Astrocyte of the hippocampus (primary cell): ENCODE results near the gene RIGI.
"Not testable (repeated sequence)": the region's sequence is repeated elsewhere in the genome, so short reads cannot be mapped to it uniquely, and the experiment has no call there.

Experiments used
- DNase-seq: peaks from one replicate; pipeline ENCODE4 v3.0.0; 2011; ENCODE audit warnings: low read depth, low spot score

The RIGI gene

DNA sequence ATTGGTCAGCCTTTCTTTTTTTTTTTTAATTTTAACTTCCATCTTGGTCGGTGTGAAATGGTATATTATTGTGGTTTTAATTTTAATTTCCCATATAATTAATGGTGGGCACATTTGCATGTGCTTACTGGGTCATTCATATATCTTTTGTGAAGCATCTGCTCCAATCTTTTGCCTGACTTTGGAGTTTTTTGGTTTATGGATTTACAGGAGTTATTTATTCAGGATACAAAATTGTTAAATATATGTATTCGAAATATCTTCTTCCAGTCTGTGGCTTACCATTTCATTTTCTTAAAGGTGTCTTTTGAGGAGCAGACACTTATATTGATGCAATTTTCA is 682 bp upstream of the RIGI start:
- no peak for DNase-seq

DNA sequence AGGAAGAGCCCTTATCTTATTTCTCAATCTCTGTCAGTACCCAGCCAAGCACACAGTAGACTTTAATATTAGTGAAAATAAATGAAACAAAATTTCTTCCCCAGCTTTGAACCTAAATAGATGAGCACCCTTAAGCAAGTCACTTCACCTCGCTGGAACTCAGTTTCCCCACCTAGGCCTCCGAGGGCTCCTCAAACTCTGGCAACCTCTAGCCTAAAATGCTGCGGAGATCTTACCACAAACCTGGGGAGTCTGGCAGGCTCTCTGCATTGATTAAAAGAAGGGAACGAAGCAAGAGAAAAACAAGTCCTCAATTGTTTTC is 326 bp downstream of the RIGI start:
- no peak for DNase-seq

DNA sequence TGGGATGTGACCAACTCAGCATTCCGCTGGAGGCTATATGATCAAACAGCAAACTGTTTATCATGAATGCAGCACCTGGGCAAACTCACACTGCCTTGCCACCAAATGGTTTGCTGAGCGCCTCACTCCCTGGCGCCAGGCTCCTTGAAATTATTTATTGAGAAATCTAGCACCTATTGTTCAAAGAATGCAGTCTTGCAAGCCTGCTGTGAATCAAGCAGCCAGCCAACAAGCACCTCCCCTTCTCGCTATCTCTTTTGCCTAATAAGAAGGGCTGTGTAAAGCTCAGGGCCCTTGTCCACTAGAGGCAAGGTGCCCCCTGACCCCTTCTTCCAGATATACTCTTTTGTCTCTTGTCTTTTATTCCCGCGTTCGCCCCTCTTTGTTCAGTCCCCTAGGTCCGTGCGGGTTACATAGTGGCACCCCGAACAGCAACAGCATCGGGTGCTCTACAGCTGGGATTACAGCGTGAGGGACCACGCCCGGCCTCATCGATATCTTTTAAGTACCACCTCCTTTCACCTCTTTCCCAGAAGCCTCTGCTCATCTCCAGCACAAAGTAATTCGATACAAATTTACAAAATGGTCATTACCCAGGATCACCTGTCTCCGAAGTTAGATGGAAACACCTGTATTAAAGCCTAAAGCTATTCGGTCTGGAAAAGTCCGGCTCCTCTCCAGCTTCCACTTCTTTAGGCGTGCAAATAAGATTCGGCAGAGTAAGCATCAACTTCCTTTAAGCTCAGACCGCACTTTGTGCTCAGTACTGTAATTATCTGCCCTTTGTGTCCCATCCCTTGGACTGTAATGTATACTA is 896 bp downstream of the RIGI start:
- peak; percentile 17 for DNase-seq

GRCh38 chr9:32524558-32524891 is 1.5 kb downstream of the RIGI start:
- DNase-seq: not testable (repeated sequence)

- no peak for DNase-seq
Observed at GRCh38 chr9:32523910-32524309, 2.1 kb downstream of the RIGI start.

GRCh38 chr9:32518276-32518675 is 7.7 kb downstream of the RIGI start:
- DNase-seq: no peak

DNA sequence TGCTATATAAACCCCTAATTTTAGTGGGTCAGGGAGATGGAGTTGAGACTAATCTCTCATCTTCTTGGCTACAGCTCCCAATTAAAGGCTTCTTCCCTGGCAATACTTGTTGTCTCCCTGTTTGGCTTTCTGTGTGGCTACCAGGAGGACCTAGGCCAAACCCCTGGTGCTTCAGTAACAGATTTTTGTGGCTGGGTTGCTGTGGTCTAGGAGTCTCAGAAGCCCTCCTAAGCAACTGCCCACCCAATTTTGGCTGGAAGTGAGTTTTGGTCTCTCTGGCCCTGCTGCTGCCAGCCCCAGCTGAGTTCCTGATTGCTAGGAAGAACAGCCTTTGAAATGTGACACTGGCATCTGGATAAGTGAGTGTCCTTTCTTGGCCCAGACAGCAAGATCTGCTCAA is 9.8 kb downstream of the RIGI start:
- DNase-seq: no peak

DNA sequence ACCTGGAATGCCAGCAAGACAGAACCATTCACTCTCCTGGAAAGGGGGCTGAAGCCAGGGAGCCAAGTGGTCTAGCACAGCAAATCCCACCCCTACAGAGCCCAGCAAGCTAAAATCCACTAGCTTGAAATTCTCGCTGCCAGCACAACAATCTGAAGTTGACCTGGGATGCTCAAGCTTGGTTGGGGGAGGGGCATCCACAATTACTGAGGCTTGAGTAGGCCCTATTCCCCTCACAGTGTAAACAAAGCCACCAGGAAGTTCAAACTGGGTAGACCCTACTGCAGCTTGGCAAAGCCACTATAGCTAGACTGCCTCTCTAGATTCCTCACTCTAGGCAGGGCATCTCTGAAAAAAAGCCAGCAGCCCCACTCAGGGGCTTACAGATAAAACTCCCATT is 17.3 kb downstream of the RIGI start:
- DNase-seq: no peak

- no peak for DNase-seq
Observed at GRCh38 chr9:32503008-32503407, 23.0 kb downstream of the RIGI start.

GRCh38 chr9:32502464-32502863 is 23.5 kb downstream of the RIGI start:
- peak; percentile 70 for DNase-seq

DNA sequence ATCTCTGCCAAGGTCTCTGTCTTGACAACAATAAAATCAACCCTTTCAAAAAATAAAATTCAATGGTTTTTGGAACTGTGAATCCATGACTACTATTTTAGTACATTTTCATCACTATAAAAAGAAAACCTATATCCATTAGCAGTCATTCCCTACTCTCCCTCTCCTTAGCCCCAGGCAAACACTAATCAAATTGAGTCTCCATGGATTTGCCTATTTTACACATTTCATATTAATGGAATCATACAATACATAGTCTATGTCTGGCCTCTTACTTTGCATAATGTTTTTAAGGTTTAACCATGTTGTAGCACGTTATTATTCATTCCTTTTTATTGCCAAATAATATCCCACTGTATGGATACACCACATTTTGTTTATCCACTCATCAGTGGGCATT is 24.1 kb downstream of the RIGI start:
- no peak for DNase-seq

- DNase-seq: peak; percentile 40
Observed at GRCh38 chr9:32500768-32501167, 25.2 kb downstream of the RIGI start.

DNA sequence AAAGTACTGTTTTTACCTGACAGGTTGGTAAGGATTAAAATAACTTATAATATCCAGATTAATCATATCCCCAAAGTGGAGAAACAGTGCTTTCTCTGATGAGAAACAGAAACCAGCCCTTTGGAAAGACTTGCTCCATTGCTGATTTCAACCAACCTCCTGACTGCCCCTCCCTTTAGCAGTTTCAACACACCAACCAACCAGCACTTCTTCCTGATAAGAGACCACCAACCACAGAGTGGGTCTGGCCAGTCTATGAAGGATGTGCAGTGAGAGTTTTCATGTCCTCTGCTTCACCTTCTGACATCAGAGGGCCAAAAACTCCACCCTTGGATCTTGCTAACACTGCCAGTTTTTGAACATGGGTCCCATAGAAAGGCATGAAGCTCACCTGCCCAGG is 28.1 kb downstream of the RIGI start:
- DNase-seq: no peak

- DNase-seq: no peak
Observed at GRCh38 chr9:32490601-32491000, 35.4 kb downstream of the RIGI start.

GRCh38 chr9:32487981-32488380 is 38.0 kb downstream of the RIGI start:
- peak; percentile 57 for DNase-seq

DNA sequence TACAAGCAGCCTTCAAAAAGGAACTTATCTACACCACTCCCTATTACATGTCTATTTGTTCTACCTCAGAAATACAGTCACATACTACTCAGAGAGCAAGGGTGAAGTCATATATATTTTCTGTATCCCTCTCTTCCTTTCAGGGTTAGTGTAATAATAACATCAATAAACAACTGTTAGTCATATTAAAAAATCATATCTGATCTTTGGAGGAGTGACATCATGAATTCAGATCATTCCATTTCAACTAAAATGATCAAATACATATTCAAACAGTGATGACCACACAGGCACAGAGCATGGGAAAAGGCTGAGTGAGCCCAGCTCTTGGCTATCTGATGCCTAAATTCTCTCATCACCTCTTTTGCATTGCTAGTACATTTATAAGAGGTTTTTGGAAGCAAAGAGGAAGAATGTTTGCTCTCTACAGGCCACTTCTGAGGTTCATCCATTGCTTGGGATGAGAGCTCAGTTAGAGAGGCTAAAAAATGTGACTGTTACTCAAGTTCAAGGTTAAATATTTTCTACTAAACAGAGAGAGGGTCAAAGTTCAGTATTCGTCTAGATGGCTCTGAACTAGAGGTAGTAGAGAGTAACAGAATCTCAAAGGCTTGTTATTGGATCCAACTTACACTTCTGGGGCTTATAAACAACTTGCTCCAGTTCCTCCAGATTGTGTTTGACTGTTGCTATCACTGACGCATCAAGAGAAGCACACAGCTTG is 39.0 kb downstream of the RIGI start:
- no peak for DNase-seq

GRCh38 chr9:32483343-32483742 is 42.7 kb downstream of the RIGI start:
- no peak for DNase-seq
